ENCODE results near the gene DOCK4.

DOCK4 gene

DNA sequence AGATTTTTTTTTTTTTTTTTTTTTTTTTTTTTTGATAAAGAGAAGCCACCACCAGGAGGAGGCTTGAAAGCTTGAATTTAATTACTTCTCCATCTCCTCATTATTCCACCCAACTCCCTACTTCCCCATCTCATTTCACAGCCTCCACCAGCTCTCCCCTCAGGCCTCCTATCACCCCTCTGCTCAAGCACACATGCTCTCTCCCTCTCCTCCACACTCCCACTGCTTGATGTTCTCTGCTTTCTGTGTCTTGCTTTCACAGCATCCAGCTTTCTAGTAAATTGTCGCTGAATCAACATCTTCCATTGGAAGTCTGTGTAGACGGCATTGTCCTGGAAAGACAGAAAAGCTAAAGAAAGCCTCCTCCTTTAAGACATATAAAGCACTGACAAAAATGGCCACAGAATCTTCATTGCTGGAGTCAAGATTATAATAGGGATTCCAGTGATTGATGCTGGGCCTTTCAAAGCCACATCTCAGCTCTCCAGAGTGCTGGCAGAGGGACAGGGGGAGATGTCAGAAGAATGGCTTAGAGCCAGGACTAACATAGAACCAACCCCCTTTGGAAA lies 58.3 kb downstream of the DOCK4 start:
- Histone ChIP-seq H3K27me3 (ENCODE audit: insufficient read depth, low read length, poor library complexity, severe bottlenecking) (no peaks in the 10 kb centered on the region), H3K4me1 (ENCODE audit: insufficient read depth, low read length, poor library complexity, severe bottlenecking) (peaks cover 18% of the 10 kb centered on the region), H3K9me2 (replicated peaks; ENCODE audit: low read depth, low read length) (no peaks in the 10 kb centered on the region), H3K4me3 (ENCODE audit: low read length, poor library complexity, severe bottlenecking) (no peak overlapping the region), H3K4me2 (ENCODE audit: low read depth, low read length, poor library complexity, severe bottlenecking) (no peak overlapping the region), H3K79me2 (ENCODE audit: insufficient read depth, low read length) (no peaks in the 10 kb centered on the region), H2AFZ (ENCODE audit: low read length) (no peak overlapping the region), H3K36me3 (ENCODE audit: insufficient read depth, low read length) (no peaks in the 10 kb centered on the region), H3K9ac (ENCODE audit: low read depth, low read length, poor library complexity, severe bottlenecking) (no peak overlapping the region), H3K9me3 (ENCODE audit: insufficient read depth, low read depth, low read length) (no peaks in the 10 kb centered on the region), H3F3A (ENCODE audit: low read depth) (no peaks in the 10 kb centered on the region), H4K20me1 (ENCODE audit: insufficient read depth, low read length, poor library complexity, severe bottlenecking) (no peaks in the 10 kb centered on the region)
- TF ChIP-seq, protein P1, sequence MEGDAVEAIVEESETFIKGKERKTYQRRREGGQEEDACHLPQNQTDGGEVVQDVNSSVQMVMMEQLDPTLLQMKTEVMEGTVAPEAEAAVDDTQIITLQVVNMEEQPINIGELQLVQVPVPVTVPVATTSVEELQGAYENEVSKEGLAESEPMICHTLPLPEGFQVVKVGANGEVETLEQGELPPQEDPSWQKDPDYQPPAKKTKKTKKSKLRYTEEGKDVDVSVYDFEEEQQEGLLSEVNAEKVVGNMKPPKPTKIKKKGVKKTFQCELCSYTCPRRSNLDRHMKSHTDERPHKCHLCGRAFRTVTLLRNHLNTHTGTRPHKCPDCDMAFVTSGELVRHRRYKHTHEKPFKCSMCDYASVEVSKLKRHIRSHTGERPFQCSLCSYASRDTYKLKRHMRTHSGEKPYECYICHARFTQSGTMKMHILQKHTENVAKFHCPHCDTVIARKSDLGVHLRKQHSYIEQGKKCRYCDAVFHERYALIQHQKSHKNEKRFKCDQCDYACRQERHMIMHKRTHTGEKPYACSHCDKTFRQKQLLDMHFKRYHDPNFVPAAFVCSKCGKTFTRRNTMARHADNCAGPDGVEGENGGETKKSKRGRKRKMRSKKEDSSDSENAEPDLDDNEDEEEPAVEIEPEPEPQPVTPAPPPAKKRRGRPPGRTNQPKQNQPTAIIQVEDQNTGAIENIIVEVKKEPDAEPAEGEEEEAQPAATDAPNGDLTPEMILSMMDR (conservative IDR thresholded peaks at IDR 0.05; ENCODE audit: low read length) = no peak
- no peak for TF ChIP-seq EZH2phosphoT487 (IDR thresholded peaks at IDR 0.05; ENCODE audit: borderline replicate concordance)

DNA sequence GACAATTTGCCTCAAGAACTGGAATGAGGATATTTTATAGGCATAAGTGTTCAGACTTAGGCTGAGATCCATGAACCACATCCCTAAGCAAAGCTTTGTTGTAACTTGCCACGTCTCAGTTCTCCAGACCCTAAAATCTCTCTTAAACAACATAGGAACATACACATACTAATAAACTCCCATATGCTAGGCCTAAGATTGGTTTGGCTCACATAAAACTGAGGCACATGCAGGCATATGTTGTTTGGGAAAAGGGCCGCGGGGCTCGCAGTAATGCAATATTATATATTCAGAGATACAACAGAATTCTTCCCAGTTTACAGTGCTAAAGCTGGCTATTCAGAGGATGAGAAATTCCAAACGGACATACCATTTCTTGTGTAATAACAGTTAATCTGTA lies 61.0 kb downstream of the DOCK4 start:
- no peaks in the 10 kb centered on the region for H3K79me2 ChIP-seq (ENCODE audit: insufficient read depth, low read length)
- H3K27me3 ChIP-seq (ENCODE audit: insufficient read depth, low read length, poor library complexity, severe bottlenecking) = no peaks in the 10 kb centered on the region
- H3K4me3 ChIP-seq (ENCODE audit: low read length, poor library complexity, severe bottlenecking) = no peak overlapping the region
- no peak for TF ChIP-seq EZH2phosphoT487 (IDR thresholded peaks at IDR 0.05; ENCODE audit: borderline replicate concordance)
- TF ChIP-seq, protein P1 (conservative IDR thresholded peaks at IDR 0.05; ENCODE audit: low read length) = no peak
- no peak overlapping the region for H3K4me2 ChIP-seq (ENCODE audit: low read depth, low read length, poor library complexity, severe bottlenecking)
- H3K9me2 ChIP-seq (replicated peaks; ENCODE audit: low read depth, low read length) = no peaks in the 10 kb centered on the region
- no peaks in the 10 kb centered on the region for H3K36me3 ChIP-seq (ENCODE audit: insufficient read depth, low read length)
- H3K9ac ChIP-seq (ENCODE audit: low read depth, low read length, poor library complexity, severe bottlenecking) = no peak overlapping the region
- no peak overlapping the region for H2AFZ ChIP-seq (ENCODE audit: low read length)
- H4K20me1 ChIP-seq (ENCODE audit: insufficient read depth, low read length, poor library complexity, severe bottlenecking) = no peaks in the 10 kb centered on the region
- H3F3A ChIP-seq (ENCODE audit: low read depth) = no peaks in the 10 kb centered on the region
- H3K4me1 ChIP-seq (ENCODE audit: insufficient read depth, low read length, poor library complexity, severe bottlenecking) = peaks cover 4% of the 10 kb centered on the region
- no peaks in the 10 kb centered on the region for H3K9me3 ChIP-seq (ENCODE audit: insufficient read depth, low read depth, low read length)

DNA sequence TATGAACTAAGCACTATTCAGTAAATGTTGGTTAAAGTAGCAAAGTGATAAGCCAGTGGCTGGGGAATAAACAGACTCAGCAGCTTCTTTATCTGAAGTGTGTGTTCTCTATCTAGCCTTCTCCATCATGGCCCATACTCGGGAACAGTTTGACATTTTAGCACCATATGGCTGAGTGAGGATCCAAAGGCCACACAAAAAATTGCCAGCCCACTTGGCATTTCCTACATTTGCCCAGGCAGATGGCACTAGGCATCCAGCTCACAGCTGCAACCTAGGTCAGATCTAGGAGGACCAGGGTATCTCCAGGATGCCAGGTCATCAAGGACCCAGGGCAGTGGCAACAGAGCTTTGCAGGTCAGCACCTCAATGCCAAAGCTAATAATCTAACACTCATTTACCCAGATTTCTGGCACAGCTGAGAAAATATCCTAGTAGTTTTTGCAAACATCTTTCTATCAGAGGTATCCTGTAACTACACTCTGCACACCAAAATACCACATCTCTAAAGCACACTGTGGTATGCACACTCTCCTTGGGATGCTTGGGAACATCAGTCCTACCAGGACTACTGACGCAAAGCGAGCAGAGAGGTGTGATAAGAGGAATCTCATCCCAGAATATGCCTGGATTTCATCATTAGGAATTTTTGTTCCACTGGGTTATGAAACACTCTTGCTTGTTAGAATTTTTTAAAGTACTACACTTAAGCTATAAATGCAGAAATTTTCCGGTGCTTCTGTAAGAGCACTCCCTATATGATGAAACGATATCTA lies 61.7 kb downstream of the DOCK4 start:
- H3F3A ChIP-seq (ENCODE audit: low read depth) = no peaks in the 10 kb centered on the region
- no peaks in the 10 kb centered on the region for H3K27me3 ChIP-seq (ENCODE audit: insufficient read depth, low read length, poor library complexity, severe bottlenecking)
- no peaks in the 10 kb centered on the region for H3K4me1 ChIP-seq (ENCODE audit: insufficient read depth, low read length, poor library complexity, severe bottlenecking)
- H3K36me3 ChIP-seq (ENCODE audit: insufficient read depth, low read length) = no peaks in the 10 kb centered on the region
- TF ChIP-seq, protein P1 (conservative IDR thresholded peaks at IDR 0.05; ENCODE audit: low read length) = no peak
- no peak for TF ChIP-seq EZH2phosphoT487 (IDR thresholded peaks at IDR 0.05; ENCODE audit: borderline replicate concordance)
- H3K79me2 ChIP-seq (ENCODE audit: insufficient read depth, low read length) = no peaks in the 10 kb centered on the region
- no peak overlapping the region for H3K4me2 ChIP-seq (ENCODE audit: low read depth, low read length, poor library complexity, severe bottlenecking)
- no peaks in the 10 kb centered on the region for H4K20me1 ChIP-seq (ENCODE audit: insufficient read depth, low read length, poor library complexity, severe bottlenecking)
- no peak overlapping the region for H3K4me3 ChIP-seq (ENCODE audit: low read length, poor library complexity, severe bottlenecking)
- no peak overlapping the region for H3K9ac ChIP-seq (ENCODE audit: low read depth, low read length, poor library complexity, severe bottlenecking)
- no peaks in the 10 kb centered on the region for H3K9me2 ChIP-seq (replicated peaks; ENCODE audit: low read depth, low read length)
- no peak overlapping the region for H2AFZ ChIP-seq (ENCODE audit: low read length)
- H3K9me3 ChIP-seq (ENCODE audit: insufficient read depth, low read depth, low read length) = no peaks in the 10 kb centered on the region
